CD4-positive, alpha-beta T cell (primary cell): ENCODE results near the gene NMNAT1. TPM values are rescaled to one million over a fixed set of nuclear protein-coding genes. Genes with fewer than 3 reads are reported as not detected.

Experiments used
- ATAC-seq: fragments of 200-7000 bp; cut with Tn5 transposase; one replicate; pipeline ENCODE4 v1.10.0; 2022; ENCODE audit warnings: mild to moderate bottlenecking; ENCODE audit not compliant: poor library complexity
- CTCF ChIA-PET: fragments of 350-600 bp; sonication (Branson Sonifier 250); formaldehyde crosslinking; loops from one replicate; lab custom pipeline; 2021; ENCODE audit warnings: antibody characterized with exemption, inconsistent platforms; lab: Charles Lee
- POLR2A ChIA-PET: fragments of 350-600 bp; sonication (Branson Sonifier 250); formaldehyde crosslinking; loops from one replicate; lab custom pipeline; 2021; ENCODE audit warnings: antibody characterized with exemption, inconsistent platforms; lab: Charles Lee
- DNase-seq, 14 experiments: peaks; one replicate each; pipeline ENCODE4 v3.0.0-alpha.2; 2013 to 2020; ENCODE audit warnings: mixed read lengths in 2 of 14
- H3K27ac ChIP-seq, 2 donors: one replicate each; pipeline versions ENCODE4 v1.5.1 to v1.7.0; 2013; ENCODE audit warnings: low read length in 2 of 2, low read depth in 1 of 2, mild to moderate bottlenecking in 1 of 2
- H3K27me3 ChIP-seq, 2 experiments: 1 replicate in 1 of 2; 2 replicates in 1 of 2; pipeline versions ENCODE4 v1.6.1 to v1.7.0; 2013; ENCODE audit warnings: low read length in 2 of 2, control low read depth in 1 of 2, mild to moderate bottlenecking in 1 of 2, moderate library complexity in 1 of 2; ENCODE audit not compliant: insufficient read depth in 2 of 2, control insufficient read depth in 1 of 2
- H3K36me3 ChIP-seq: one replicate; pipeline ENCODE4 v1.6.1; 2013; ENCODE audit warnings: low read length, control low read depth; ENCODE audit not compliant: insufficient read depth
- H3K4me1 ChIP-seq: one replicate; pipeline ENCODE4 v1.6.1; 2013; ENCODE audit warnings: low read length, control low read depth; ENCODE audit not compliant: insufficient read depth
- H3K4me3 ChIP-seq: one replicate; pipeline ENCODE4 v1.5.1; 2013; ENCODE audit warnings: mild to moderate bottlenecking, low read length, moderate library complexity
- H3K9me3 ChIP-seq, 2 experiments: 1 replicate in 1 of 2; 2 replicates in 1 of 2; pipeline versions ENCODE4 v1.6.1 to v1.7.0; 2013; ENCODE audit warnings: low read length in 2 of 2, mild to moderate bottlenecking in 2 of 2, control low read depth in 1 of 2, moderate library complexity in 1 of 2; ENCODE audit not compliant: control insufficient read depth in 1 of 2, insufficient read depth in 1 of 2
- H3K27ac Mint-ChIP-seq: one replicate; pipeline ENCODE4 v1.8.0; 2020; ENCODE audit warnings: mixed read lengths
- H3K27me3 Mint-ChIP-seq: one replicate; pipeline ENCODE4 v1.8.0; 2021; ENCODE audit warnings: mixed read lengths
- H3K36me3 Mint-ChIP-seq: one replicate; pipeline ENCODE4 v1.8.0; 2021; ENCODE audit warnings: low read depth, mixed read lengths
- H3K4me1 Mint-ChIP-seq: one replicate; pipeline ENCODE4 v1.8.0; 2021; ENCODE audit warnings: low read depth, mixed read lengths
- H3K4me3 Mint-ChIP-seq: one replicate; pipeline ENCODE4 v1.8.0; 2020; ENCODE audit warnings: mild to moderate bottlenecking, mixed read lengths
- H3K9me3 Mint-ChIP-seq: one replicate; pipeline ENCODE4 v1.8.0; 2020; ENCODE audit warnings: mixed read lengths
- intact Hi-C, 2 experiments: fragments of 100-400 bp; cut with DNase I in 1 of 2; cut with micrococcal nuclease in 1 of 2; formaldehyde crosslinking; loops; one replicate each; pipeline versions ENCODE4 v1.15.1 to v1.9.0; 2023 to 2025; cut with DNase I, micrococcal nuclease
- total RNA-seq, 174 experiments: library from RNA in 2 of 174; stranded (reverse) in 2 of 174; gene quantifications; one replicate each; pipeline ENCODE4 v1.2.3 and lab custom pipeline; 2021 to 2026
- TF ChIP-seq, protein P1 (sequence below): fragments of 200-600 bp; IDR thresholded peaks from one replicate; pipeline ENCODE4 v1.8.0; 2022; ENCODE audit warnings: antibody characterized with exemption, mild to moderate bottlenecking

NMNAT1 gene
- total RNA-seq, 2 experiments from 2014 or later, result 0.66 to 1.0 TPM

DNA sequence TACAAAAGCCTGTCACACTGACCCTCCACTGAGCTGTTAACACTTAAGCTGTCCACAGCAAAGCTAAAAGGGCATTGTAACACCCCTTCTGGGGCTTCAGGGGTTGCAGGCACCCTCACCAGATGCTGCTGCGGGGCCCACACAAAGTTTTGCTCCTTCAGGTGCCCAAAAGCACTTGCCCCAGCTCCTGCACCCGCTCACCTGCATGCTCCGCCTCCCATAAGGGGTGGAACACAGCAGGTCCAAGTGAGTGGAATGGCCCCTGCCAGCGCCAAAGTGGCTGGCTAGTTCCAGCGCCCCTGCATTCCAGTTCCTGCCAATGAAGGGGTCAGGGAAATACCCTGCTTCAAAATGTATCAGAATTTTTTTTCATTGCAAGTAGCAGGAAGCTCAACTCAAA is 46.5 kb downstream of the NMNAT1 start:
- CTCF ChIA-PET, result interaction anchor here (0.8 kb wide), 1 partner anchor 39 kb away, joined by 4 read pairs; no protein-coding TSS in a partner anchor

DNA sequence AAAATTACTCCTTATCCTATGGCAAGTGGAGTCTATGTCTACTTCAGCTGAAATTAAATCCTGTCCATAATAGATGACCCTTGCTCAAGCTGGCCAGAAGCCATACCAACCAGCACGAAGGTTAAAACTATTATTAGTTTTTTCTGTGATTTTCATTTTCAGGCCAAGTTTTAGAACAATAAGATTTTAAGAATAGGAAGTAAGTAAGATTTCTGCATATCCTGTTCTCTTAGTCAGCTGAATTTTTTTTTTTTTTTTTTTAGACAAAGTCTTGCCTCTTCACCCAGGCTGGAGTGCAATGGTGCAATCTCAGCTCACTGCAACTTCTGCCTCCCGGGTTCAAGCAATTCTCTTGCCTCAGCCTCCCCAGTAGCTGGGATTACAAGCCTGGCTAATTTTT is 47.7 kb downstream of the NMNAT1 start:
- CTCF ChIA-PET, result no interaction called here

More for the DNA sequence above, 46.5 kb downstream of the NMNAT1 start:
- peaks cover 19% of the 10 kb centered on the region for H3K27me3 Mint-ChIP-seq
- no peaks in the 10 kb centered on the region for H3K27me3 ChIP-seq
- no peaks in the 10 kb centered on the region for H3K4me1 Mint-ChIP-seq
- H3K9me3 ChIP-seq, result no peaks in the 10 kb centered on the region
- no peak overlapping the region for H3K4me3 ChIP-seq
- ATAC-seq, result no peak
- H3K36me3 Mint-ChIP-seq, result no peaks in the 10 kb centered on the region
- TF ChIP-seq, protein P1, sequence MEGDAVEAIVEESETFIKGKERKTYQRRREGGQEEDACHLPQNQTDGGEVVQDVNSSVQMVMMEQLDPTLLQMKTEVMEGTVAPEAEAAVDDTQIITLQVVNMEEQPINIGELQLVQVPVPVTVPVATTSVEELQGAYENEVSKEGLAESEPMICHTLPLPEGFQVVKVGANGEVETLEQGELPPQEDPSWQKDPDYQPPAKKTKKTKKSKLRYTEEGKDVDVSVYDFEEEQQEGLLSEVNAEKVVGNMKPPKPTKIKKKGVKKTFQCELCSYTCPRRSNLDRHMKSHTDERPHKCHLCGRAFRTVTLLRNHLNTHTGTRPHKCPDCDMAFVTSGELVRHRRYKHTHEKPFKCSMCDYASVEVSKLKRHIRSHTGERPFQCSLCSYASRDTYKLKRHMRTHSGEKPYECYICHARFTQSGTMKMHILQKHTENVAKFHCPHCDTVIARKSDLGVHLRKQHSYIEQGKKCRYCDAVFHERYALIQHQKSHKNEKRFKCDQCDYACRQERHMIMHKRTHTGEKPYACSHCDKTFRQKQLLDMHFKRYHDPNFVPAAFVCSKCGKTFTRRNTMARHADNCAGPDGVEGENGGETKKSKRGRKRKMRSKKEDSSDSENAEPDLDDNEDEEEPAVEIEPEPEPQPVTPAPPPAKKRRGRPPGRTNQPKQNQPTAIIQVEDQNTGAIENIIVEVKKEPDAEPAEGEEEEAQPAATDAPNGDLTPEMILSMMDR, result no peak
- POLR2A ChIA-PET, result no interaction called here
- H3K9me3 Mint-ChIP-seq, result no peaks in the 10 kb centered on the region
- no peaks in the 10 kb centered on the region for H3K4me1 ChIP-seq
- intact Hi-C loops, result no loop called here
- no peak overlapping the region for H3K27ac Mint-ChIP-seq
- H3K4me3 Mint-ChIP-seq, result no peak overlapping the region
- H3K27ac ChIP-seq, result no peak overlapping the region
- DNase-seq, result no peak
- no peaks in the 10 kb centered on the region for H3K36me3 ChIP-seq

DNA sequence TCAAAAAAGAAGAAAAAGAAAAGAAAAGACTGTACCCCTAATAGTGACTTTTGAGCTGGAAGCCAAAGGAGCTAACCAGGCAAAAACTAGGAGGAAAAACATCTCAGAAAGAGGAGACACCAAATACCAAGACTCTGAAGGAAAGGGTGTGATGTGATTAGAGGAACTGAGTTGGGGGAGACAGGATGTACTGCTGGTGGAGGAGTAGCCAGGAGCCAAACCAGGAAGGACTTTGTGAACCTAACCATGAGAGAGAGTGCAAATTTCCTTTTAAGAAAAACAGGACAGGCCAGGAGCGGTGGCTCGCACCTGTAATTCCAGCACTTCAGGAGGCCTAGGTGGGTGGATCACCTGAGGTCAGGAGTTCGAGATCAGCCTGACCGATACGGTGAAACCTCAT is 49.6 kb downstream of the NMNAT1 start:
- CTCF ChIA-PET, result no interaction called here
- Mint-ChIP-seq H3K4me1 (peaks cover 6% of the 10 kb centered on the region), H3K4me3 (no peak overlapping the region), H3K9me3 (no peaks in the 10 kb centered on the region), H3K36me3 (no peaks in the 10 kb centered on the region), H3K27ac (no peak overlapping the region), H3K27me3 (peaks cover 29% of the 10 kb centered on the region)
- H3K36me3 ChIP-seq, result no peaks in the 10 kb centered on the region
- peaks cover 10 to 14% of the 10 kb centered on the region in 2 experiments for H3K27me3 ChIP-seq
- peaks cover 13% of the 10 kb centered on the region for H3K4me1 ChIP-seq
- intact Hi-C loops, result no loop called here
- TF ChIP-seq, protein P1, result no peak
- no peak for DNase-seq
- H3K9me3 ChIP-seq, result peaks cover 0 to 3% of the 10 kb centered on the region in 2 experiments
- no peak overlapping the region for H3K27ac ChIP-seq
- H3K4me3 ChIP-seq, result no peak overlapping the region
- ATAC-seq, result no peak
- POLR2A ChIA-PET, result no interaction called here

More for the DNA sequence above, 47.7 kb downstream of the NMNAT1 start:
- Mint-ChIP-seq H3K27ac (no peak overlapping the region), H3K27me3 (peaks cover 19% of the 10 kb centered on the region), H3K4me3 (no peak overlapping the region), H3K36me3 (no peaks in the 10 kb centered on the region), H3K9me3 (no peaks in the 10 kb centered on the region), H3K4me1 (no peaks in the 10 kb centered on the region)
- POLR2A ChIA-PET, result no interaction called here
- H3K27me3 ChIP-seq, result peaks cover 0 to 4% of the 10 kb centered on the region in 2 experiments
- ATAC-seq (no peak), DNase-seq (no peak)
- H3K9me3 ChIP-seq, result no peaks in the 10 kb centered on the region
- H3K36me3 ChIP-seq, result no peaks in the 10 kb centered on the region
- TF ChIP-seq, protein P1, result no peak
- H3K4me1 ChIP-seq, result no peaks in the 10 kb centered on the region
- no peak overlapping the region for H3K4me3 ChIP-seq
- intact Hi-C loops, result no loop called here
- H3K27ac ChIP-seq, result no peak overlapping the region
